Activated CD4-positive, alpha-beta T cell treated with anti-CD3 and anti-CD28 coated beads for 4 hours (primary cell): ENCODE data around the gene WASHC3.
"Not testable (repeated sequence)": the region's sequence is repeated elsewhere in the genome, so short reads cannot be mapped to it uniquely, and the experiment has no call there.

Experiments
- DNase-seq, 2 donors: peaks; one replicate each; pipeline ENCODE4 v3.0.0-alpha.2; 2020

Gene WASHC3, protein sequence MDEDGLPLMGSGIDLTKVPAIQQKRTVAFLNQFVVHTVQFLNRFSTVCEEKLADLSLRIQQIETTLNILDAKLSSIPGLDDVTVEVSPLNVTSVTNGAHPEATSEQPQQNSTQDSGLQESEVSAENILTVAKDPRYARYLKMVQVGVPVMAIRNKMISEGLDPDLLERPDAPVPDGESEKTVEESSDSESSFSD

DNA sequence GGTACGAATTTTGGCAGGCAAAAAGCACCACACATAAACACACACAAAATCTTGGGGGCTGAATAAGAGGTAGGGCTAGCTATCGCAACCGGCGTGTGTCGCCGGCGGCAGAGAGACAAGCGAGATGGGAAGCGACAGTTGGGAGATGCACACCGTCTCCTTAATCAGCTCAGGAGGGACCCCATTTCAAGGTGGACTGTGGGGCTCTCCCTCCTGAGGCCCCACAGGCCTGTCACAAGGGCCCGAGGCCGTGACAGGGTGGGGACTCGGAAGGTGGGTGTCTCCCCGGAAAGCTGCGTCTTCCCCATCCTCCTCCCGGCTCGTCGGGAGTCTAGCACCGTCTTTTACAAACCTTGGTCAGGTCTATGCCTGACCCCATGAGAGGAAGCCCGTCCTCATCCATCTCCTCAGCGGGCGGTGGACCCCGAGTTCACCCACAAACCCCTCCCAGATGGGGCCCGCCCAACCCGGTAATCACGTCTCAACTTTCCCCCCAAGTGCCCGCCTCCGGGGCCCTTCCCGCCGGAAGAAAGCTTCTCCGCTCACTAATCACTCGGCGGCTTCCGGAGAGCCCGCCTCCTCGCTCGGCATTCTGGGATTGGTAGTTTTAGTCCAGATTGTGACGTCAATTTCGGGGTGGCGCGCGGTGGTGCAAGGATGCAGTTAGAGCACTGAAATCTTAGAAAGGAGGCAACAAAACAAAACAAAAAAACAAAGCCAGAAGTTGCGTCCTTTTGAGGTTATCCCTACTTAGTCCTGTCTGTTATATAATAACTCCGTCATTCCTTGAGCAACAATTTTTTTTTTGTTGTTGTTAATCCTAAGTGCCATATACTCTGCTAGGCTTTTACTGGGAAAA lies at the start of gene WASHC3:
Gene WASHC3 (minus strand): TSS at position 432 of the 859 bp plus-strand sequence. CDS start 29 bp downstream, at position 403.
- peak; percentile 91 to 95 for DNase-seq

DNA sequence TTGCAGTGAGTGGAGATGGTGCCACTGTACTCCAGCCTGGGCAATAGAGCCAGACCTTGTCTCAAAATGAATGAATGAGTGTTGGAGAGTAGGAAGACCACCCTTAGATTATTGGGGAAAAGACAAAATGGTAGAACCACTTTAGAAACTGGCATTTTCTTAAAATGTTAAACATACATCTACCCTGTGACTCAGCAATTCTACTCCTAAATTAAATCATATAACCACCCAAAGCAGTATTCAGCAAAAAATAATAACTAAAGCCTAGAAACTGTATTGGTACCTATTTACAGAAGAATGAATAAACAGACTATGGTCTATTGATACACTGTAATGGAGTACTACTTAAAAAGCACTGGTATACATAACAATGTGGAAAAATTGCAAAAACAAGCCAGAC lies 49.0 kb upstream of the WASHC3 start:
- DNase-seq = no peak

DNA sequence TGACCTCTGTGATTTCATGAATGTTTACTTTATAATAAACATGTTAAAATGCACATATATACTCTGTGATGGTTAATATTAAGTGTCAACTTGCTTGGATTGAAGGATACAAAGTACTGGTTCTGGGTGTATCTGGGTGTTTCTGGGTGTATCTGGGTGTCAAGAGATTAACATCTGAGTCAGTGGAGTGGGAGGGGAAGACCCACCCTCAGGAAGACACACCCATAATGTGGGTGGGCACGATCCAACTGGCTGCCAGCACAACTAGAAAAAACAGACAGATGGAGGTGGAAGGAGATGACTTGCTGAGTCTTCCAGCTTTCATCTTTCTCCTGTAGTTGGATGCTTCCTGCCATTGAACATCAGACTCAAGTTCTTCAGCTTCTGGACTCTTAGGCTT lies 46.2 kb upstream of the WASHC3 start:
- no peak for DNase-seq

DNA sequence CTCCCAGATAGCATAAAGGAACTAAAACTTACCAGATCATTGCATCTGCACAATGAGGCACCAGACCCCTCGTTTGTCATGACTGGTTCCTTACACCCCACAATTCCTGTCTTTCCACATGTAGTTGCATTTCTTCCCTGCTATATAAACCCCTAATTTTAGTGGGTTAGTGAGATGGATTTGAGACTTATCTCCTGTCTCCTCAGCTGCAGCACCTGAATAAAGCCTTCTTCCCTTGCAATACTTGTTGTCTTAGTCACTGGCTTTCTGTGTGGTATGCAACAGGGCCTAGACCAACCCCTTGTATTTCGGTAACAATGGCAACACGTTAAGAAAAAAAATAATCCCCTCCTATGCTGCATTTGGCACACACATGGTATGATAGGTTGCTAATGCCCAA lies 45.1 kb upstream of the WASHC3 start:
- no peak for DNase-seq

DNA sequence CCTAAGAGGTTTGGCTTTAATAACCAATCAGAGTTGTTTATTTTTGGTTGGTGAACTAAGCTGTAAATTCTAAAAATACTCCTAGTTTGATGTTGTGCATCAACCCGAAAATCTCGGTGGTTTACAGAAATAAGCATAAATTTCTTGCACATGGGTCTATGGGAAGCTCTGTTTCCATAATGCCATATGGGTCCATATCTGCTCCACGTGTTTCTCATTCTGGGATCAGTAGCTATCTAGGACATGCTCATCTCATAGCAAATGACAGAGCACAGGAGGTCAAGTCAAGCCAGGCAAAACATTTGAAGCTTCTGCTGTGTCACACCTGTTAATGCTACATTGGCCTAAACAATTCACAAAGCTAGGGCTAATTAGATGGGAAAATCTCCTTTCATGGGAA lies 35.1 kb upstream of the WASHC3 start:
- DNase-seq = no peak

DNA sequence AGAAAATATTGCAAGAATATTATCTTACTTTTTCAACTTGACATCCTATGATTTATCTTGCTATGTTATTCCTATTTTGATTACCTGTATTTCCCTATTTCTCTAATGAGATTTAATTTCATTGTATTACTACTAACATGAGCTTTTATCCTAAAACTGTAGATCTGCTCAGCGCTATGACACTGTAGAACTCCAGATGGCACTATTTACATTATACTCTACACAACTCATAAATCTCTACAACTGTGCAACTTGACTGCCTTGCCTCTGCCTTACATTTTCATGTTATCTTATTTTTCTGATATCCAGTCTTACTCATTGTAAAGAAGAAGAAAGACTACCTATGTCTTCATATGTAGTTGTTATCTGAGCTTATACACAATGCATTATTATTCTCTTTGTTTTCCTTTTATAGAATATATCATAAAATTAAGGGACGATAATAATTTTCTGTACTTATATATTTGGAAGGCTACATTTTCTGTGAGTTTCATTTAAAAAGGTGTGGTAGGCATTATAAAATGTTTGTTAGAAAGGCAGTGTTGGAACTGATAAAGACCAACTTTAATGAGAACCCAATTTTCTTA lies 34.0 kb upstream of the WASHC3 start:
- DNase-seq = no peak

DNA sequence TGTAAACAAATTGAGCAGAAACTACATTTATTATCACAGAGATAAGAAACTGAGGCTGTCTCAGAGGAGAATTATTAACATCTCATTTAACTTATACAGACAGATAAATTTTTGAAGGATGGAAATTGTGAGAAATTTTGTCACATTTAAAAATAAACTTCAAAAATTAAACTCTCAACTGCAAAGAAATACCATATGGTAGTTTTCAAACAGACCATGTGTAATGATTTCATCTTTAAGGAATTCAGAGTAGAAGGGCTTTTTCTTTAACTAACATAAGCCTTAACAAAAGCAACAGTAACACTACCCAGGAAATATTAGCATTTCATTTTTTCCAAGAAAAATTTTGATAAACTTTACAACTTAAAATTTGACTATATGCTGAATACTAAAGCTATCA lies 31.5 kb upstream of the WASHC3 start:
- no peak for DNase-seq

DNA sequence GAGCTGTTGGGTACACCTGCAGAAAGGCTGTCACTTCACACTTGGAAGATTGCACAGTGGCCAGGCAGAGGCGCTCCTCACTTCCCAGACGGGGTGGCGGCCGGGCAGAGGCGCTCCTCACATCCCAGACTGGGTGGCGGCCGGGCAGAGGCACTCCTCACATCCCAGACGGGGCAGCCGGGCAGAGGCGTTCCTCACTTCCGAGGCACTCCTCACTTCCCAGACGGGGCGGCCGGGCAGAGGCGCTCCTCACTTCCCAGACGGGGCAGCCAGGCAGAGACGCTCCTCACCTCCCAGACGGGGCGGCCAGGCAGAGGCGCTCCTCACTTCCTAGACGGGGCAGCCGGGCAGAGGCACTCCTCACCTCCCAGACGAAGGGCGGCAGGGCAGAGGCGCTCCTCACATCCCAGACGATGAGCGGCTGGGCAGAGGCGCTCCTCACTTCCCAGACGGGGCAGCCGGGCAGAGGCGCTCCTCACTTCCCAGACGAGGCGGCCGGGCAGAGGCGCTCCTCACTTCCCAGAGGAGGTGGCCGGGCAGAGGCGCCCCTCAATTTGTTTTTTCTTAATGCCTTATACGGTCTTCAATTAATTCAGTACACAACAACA lies 27.5 kb upstream of the WASHC3 start:
- DNase-seq = not testable (repeated sequence)

DNA sequence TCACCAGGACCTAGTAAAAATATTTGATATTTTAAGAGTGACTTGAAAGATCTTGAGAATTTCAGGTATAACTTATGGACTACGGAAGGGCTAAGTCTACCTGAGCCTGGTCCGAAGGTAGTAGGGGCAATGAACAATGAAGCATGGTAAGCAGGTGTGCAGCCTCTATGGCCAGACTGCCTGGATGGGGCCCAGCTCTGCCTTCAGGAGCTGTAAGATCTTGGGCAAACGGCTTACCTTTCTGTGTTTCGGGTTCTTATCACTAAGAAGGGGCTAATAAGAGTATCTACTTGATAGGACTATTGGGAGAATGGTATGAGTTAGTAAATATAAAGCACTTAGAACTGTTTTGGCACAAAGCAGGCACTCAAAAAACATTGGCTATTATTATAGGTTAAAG lies 19.1 kb upstream of the WASHC3 start:
- DNase-seq = no peak

DNA sequence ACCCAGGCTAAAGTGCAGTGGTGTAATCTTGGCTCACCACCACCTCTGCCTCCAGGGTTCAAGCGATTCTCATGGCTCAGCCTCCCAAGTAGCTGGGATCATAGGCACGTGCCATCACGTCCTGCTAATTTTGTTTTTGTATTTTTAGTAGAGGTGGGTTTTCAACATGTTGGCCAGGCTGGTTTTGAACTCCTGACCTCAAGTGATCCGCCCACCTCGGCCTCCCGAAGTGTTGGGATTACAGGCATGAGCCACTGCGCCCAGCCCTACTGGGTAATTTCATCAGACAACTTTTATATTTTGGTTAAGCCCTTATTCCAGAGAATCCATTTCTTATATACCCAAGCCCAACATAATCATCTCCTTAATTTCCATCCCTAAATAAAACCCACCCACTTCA lies 10.3 kb upstream of the WASHC3 start:
- not testable (repeated sequence) for DNase-seq

DNA sequence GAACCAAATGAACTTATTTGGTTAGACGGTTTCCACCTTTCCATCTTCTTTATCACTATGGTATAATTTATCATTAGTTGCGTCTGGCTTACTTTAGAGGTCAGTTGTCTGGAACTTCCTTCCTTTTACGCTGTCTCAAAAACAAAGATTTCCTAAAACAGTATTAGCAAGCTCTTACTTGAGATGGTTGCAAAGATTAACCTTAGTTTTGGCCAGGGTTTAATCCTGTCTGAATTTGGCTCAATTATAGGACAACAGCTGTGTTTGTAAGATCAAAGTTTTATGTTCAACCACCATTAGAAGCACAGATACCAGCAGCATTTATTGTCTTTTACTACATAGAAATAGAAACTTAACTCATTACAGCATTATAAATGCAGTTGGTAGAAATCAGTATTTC lies 7.9 kb upstream of the WASHC3 start:
- DNase-seq = no peak

DNA sequence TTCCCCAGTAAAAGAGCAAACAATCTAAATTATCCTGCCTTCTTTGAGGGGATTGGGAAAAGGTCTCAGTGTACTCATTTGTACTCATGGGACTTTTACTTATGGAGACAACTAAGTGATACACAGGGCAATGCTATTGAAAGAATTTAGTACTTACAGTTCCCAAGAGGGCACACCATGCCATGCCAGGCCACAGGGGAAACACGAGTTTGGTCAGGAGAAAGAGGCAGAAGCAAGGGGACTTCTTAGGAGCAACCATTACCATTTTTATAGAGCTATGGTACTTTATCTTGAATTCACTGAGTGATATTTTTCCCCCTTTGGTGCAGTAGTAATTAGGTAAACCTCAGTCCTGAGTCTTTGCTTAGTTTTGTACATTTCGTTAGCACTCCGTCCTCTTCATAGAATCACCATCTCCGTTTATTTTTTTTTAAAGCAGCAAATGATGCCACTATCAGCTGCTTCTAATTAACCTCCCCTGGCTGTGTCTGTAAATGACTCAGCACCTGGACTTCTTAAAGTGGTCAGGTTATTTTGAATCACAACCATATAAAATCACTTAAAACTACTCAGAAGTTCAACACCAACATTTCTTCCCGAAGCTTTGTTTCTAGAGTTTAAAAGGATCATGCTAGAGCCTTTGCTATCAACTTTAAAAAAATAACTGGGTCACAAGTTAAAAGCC lies 5.9 kb upstream of the WASHC3 start:
- no peak for DNase-seq

DNA sequence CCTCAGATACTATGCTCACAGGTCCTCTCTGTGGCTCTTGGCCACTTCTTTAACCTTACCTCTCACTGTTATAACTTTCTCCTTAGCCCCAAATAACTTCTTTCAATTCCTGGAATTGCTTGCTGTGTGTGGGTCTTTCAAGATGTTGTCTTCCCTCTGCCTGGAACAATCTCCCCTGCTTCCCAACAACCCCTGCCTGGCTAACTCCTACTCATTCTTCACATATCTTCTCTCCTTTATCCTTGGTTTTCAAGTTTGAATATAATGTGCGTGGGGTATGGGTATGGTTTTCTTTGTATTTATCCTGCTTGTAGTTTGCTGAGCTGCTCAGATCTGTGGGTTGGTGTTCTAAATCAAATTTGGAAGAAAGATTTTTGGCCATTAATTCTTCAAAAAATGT lies 2.7 kb upstream of the WASHC3 start:
- DNase-seq = no peak

DNA sequence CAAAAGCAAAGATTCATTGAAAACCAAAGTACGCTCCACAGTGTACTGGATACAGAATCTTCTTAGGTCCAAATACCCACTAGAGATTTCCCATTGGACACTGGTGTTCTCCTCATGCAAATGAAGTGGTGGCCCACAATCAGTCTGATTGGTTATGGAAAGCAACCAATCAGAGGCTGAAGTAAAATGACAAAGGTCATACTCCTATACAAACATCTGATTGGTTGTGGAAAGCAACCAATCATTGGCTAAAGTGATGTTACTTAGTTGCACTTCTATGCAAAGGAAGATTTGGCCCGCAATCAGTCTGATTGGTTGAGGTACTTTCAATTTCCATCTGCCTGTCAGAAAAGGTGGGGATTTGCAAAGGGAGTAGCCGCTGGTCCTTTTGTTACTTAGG lies 1.3 kb upstream of the WASHC3 start:
- DNase-seq = no peak

DNA sequence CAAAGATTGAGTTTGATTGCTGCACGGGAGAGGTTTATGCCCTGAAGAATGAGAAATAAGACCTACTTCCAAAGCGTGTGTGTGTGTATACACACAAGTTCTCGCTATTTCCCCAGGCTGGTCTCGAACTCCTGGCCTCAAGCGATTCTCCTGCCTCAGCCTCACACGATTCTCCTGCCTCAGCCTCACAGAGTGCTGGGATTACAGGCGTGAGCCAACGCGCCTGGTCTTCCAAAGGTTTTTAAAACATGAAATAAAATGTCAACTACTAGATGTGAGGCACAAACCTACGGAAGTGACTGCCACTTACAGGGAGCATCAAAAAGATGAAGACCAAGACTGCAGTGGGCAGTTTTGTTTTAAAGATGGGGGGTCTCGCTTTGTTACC lies 622 bp upstream of the WASHC3 start:
- DNase-seq = no peak

DNA sequence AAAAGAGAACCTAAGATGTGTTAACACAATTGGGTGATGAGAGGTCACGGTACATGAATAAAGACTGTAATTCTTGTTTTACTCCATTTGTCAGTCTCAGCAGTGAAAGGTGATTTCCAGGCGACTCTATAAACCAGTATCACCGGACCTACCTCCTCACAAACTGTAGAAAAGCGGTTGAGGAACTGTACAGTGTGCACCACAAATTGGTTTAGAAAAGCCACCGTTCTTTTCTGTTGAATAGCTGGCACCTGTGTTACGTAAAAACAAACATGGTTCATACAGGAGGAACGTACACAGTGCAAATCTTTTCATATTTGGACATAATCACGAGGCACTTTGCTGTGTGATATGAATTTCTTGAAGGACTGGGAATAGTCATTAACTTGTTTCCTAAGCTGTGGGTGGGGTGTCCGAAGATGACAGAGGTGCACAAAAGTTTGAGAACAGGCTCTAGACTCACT lies 663 bp downstream of the WASHC3 start:
- DNase-seq = no peak

DNA sequence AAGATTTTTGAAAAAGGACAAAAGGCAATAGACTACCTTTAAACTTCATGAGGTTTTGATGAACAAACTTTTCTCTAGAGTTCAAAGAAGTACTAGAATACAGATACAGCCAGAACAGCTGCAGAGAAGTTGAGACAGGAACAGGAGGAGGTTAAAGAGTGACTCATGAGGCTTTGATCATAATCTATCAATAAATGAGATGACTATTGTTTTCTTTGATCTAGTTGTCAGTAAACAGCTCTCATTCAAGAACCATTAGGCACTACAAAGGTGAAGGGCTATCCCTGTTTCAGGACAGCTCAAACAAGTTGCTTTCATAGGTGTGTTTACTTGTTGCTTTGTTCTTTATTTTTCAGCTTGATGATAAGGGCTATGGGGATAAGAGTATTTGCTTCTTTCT lies 2.4 kb downstream of the WASHC3 start:
- peak in 1 of 2 donors; percentile 2 for DNase-seq

DNA sequence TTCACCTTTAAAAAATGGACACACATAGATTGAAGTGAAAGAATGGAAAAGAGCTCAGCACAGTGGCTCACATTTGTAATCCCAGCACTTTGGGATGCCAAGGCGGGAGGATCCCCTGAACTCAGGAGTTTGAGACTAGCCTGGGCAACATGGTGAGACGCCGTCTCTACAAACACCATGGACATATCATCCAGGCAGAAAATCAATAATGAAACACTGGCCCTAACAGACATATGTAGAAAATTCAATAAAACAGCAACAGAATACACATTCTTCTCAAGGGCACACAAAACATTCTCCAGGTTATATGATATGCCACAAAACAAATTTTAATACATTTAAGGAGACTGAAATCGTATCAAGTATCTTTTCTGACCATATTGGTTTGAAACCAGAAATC lies 7.4 kb downstream of the WASHC3 start:
- DNase-seq = no peak

DNA sequence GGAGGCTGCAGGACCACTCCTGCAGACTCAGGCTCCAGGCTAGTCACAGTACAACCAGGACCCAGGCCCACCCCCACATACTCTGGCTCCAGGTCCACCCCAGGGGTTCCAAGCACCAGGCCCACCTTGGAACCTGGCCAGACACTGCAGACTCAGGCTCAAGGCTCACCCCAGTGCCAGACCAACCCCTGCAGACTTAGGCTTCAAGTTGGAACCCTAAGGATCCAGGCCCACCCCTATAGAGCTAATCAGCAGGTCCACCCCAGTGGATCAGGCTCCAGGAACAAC lies 8.8 kb downstream of the WASHC3 start:
- no peak for DNase-seq

DNA sequence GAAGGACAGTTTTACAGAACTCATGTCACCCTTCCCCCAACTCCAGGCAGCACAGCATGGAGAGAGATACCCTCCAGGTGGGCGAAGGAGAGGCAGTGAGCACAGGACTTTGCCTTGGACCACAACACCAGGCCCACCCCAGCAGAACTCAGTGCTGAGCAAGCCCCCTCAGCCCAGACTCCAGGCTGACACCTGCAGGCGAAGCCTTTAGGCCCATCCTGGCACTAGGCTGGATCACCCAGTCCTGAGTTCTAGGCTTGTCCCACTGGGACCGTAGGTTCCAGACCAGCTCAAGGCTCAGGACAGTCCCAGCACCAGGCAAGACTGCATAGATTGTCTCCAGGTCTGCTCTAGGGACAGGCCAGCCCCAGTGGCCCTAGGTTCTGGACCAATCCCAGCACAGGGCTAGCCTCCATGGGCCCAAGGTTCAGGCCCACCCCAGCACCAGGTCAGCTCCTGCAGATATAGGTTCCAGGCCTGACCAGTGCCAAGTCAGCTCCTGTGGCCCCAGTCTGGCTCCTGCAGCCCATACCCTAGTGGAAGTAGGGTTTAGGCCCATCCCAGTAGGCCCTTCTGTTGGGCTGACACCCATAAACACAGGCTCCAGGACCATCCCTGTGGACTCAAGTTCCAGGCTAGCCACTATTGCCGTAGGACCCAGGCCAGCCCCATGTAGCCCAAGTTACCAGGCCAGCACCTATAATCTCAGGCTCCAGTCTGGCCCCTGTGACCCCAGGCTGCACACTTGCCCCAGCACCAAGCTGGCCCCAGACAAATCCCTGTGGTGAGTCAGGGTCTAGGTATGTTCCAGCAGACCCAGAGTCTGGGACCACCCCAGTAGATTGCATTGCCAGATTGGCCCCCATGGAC lies 9.4 kb downstream of the WASHC3 start:
- DNase-seq = no peak

DNA sequence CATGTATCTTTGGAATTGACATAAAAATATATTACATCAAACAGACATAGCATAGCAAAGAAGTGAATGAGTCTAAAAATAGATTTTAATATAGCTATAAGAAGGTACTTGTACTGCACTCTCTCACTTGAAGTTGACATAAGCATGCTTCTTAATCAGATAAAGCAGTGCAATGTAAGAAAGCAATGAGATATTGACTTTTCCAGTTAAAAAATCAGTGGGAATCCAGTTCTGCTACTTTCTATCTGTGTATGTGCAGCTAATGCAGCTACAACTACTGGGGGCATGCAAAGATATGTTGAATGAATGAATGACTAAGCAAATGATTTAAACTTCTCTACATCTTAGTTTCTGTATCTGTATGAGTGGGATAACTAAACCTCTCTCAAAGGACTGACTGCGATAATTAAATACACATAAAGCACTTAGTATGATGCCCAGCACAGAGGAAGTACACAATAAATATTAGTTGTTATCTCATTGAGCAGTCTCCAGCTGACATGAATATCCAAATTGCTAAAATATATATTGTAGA lies 10.3 kb downstream of the WASHC3 start:
- DNase-seq = no peak
